ENCODE data around the gene PKMYT1. TPM values are rescaled to one million over a fixed set of nuclear protein-coding genes. Genes with fewer than 3 reads are reported as not detected.
"Not testable (repeated sequence)": the region's sequence is repeated elsewhere in the genome, so short reads cannot be mapped to it uniquely, and the experiment has no call there.

Gene PKMYT1
- total RNA-seq, 4 donors from 2014 or later: 0.60 to 1.6 (median 1.1) TPM

- DNase-seq (ENCODE audit: low spot score in 2 of 2): no peak
- TF ChIP-seq POLR2A (IDR thresholded peaks at IDR 0.05) (no peak), EP300 (IDR thresholded peaks at IDR 0.05) (no peak)
- TF ChIP-seq, protein P1, sequence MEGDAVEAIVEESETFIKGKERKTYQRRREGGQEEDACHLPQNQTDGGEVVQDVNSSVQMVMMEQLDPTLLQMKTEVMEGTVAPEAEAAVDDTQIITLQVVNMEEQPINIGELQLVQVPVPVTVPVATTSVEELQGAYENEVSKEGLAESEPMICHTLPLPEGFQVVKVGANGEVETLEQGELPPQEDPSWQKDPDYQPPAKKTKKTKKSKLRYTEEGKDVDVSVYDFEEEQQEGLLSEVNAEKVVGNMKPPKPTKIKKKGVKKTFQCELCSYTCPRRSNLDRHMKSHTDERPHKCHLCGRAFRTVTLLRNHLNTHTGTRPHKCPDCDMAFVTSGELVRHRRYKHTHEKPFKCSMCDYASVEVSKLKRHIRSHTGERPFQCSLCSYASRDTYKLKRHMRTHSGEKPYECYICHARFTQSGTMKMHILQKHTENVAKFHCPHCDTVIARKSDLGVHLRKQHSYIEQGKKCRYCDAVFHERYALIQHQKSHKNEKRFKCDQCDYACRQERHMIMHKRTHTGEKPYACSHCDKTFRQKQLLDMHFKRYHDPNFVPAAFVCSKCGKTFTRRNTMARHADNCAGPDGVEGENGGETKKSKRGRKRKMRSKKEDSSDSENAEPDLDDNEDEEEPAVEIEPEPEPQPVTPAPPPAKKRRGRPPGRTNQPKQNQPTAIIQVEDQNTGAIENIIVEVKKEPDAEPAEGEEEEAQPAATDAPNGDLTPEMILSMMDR (IDR thresholded peaks at IDR 0.05): no peak
- H3K36me3 ChIP-seq: peaks cover 0 to 63% (median 0%) of the 10 kb centered on the region in 3 donors
Measured at GRCh38 chr16:2949705-2950352, 30.4 kb downstream of the PKMYT1 start.

GRCh38 chr16:2948807-2949704, 31.2 kb downstream of the PKMYT1 start:
- Histone ChIP-seq H3K9me3 (no peaks in the 10 kb centered on the region), H3K4me3 (no peak overlapping the region), H3K36me3 (peaks cover 0 to 70% (median 0%) of the 10 kb centered on the region in 3 donors), H3K27ac (no peak overlapping the region), H3K4me1 (no peaks in the 10 kb centered on the region), H3K27me3 (peaks cover 0 to 2% of the 10 kb centered on the region in 2 donors)
- WGBS, 2 donors: 79 to 83% methylated on average over 32 to 36 of the region's 36 CpGs
- TF ChIP-seq EP300 (IDR thresholded peaks at IDR 0.05) (no peak), POLR2A (IDR thresholded peaks at IDR 0.05) (no peak)
- TF ChIP-seq, protein P1 (IDR thresholded peaks at IDR 0.05): no peak
- DNase-seq (ENCODE audit: low spot score in 2 of 2): no peak

More at GRCh38 chr16:2949705-2950352, 30.4 kb downstream of the PKMYT1 start:
- Histone ChIP-seq H3K9me3 (no peaks in the 10 kb centered on the region), H3K27me3 (peaks cover 0 to 10% of the 10 kb centered on the region in 2 donors), H3K4me3 (no peak overlapping the region), H3K4me1 (no peaks in the 10 kb centered on the region), H3K27ac (no peak overlapping the region)
- WGBS, 2 donors: 86 to 91% methylated on average over 18 to 19 of the region's 19 CpGs

- DNase-seq (ENCODE audit: low spot score in 2 of 2): no peak
- Histone ChIP-seq H3K4me1 (no peaks in the 10 kb centered on the region), H3K4me3 (no peak overlapping the region), H3K27ac (no peak overlapping the region), H3K27me3 (no peaks in the 10 kb centered on the region), H3K36me3 (peaks cover 0 to 93% (median 0%) of the 10 kb centered on the region in 3 donors), H3K9me3 (no peaks in the 10 kb centered on the region)
- WGBS, 2 donors: 98 to 99% methylated on average over 4 of the region's 4 CpGs
- TF ChIP-seq, protein P1 (IDR thresholded peaks at IDR 0.05): no peak
- no peak for TF ChIP-seq POLR2A (IDR thresholded peaks at IDR 0.05)
- no peak for TF ChIP-seq EP300 (IDR thresholded peaks at IDR 0.05)
Measured at GRCh38 chr16:2946649-2947048, 33.6 kb downstream of the PKMYT1 start.

GRCh38 chr16:2943716-2944115, 36.5 kb downstream of the PKMYT1 start:
- H3K36me3 ChIP-seq: peaks cover 0 to 97% (median 17%) of the 10 kb centered on the region in 3 donors
- not testable (repeated sequence) for H3K9me3 ChIP-seq; H3K27me3 ChIP-seq; H3K4me3 ChIP-seq; DNase-seq (ENCODE audit: low spot score in 2 of 2); H3K27ac ChIP-seq; H3K4me1 ChIP-seq
- WGBS, 2 donors: 81 to 85% methylated on average over 12 of the region's 12 CpGs

GRCh38 chr16:2942045-2942444, 38.2 kb downstream of the PKMYT1 start:
- no peak overlapping the region for H3K4me3 ChIP-seq
- H3K27me3 ChIP-seq: no peaks in the 10 kb centered on the region
- DNase-seq (ENCODE audit: low spot score in 2 of 2): no peak
- TF ChIP-seq EP300 (IDR thresholded peaks at IDR 0.05) (no peak), POLR2A (IDR thresholded peaks at IDR 0.05) (no peak)
- TF ChIP-seq, protein P1 (IDR thresholded peaks at IDR 0.05): no peak
- peaks cover 3 to 98% (median 24%) of the 10 kb centered on the region in 3 donors for H3K36me3 ChIP-seq
- no peak overlapping the region for H3K27ac ChIP-seq
- 82 to 89% methylated on average over 4 of the region's 4 CpGs for WGBS, 2 donors
- H3K4me1 ChIP-seq: no peaks in the 10 kb centered on the region
- H3K9me3 ChIP-seq: no peaks in the 10 kb centered on the region
